GDM1 (cell line): ENCODE data around the gene ZMAT3.
"Not testable (repeated sequence)": the region's sequence is repeated elsewhere in the genome, so short reads cannot be mapped to it uniquely, and the experiment has no call there.

ENCODE experiments used
- DNase-seq: peaks from one replicate; lab custom pipeline; 2025; lab: John Stamatoyannopoulos, UW

Gene ZMAT3

GRCh38 chr3:179071323-179072099 lies at the start of gene ZMAT3:
ZMAT3 (minus strand) TSS chr3:179071809; CDS start chr3:179067752, 4,057 bp downstream.
- peak; percentile 83 for DNase-seq

- DNase-seq = no peak
Measured at GRCh38 chr3:179116816-179117215, 45.2 kb upstream of the ZMAT3 start.

- not testable (repeated sequence) for DNase-seq
Measured at GRCh38 chr3:179115444-179115843, 43.8 kb upstream of the ZMAT3 start.

- no peak for DNase-seq
Measured at GRCh38 chr3:179113903-179114302, 42.3 kb upstream of the ZMAT3 start.

- DNase-seq = no peak
Measured at GRCh38 chr3:179108086-179108485, 36.5 kb upstream of the ZMAT3 start.

GRCh38 chr3:179107617-179108016 lies 36.0 kb upstream of the ZMAT3 start:
- no peak for DNase-seq

GRCh38 chr3:179105881-179106280 lies 34.3 kb upstream of the ZMAT3 start:
- DNase-seq = no peak

GRCh38 chr3:179100652-179101051 lies 29.0 kb upstream of the ZMAT3 start:
- DNase-seq = no peak

- DNase-seq = no peak
Measured at GRCh38 chr3:179098388-179099077, 26.9 kb upstream of the ZMAT3 start.

GRCh38 chr3:179093807-179094206 lies 22.2 kb upstream of the ZMAT3 start:
- no peak for DNase-seq

GRCh38 chr3:179091113-179091512 lies 19.5 kb upstream of the ZMAT3 start:
- DNase-seq = no peak

GRCh38 chr3:179088306-179088705 lies 16.7 kb upstream of the ZMAT3 start:
- no peak for DNase-seq

- DNase-seq = no peak
Measured at GRCh38 chr3:179083977-179084376, 12.4 kb upstream of the ZMAT3 start.

- no peak for DNase-seq
Measured at GRCh38 chr3:179082416-179082815, 10.8 kb upstream of the ZMAT3 start.

- DNase-seq = no peak
Measured at GRCh38 chr3:179081885-179082284, 10.3 kb upstream of the ZMAT3 start.

- no peak for DNase-seq
Measured at GRCh38 chr3:179079537-179079936, 7.9 kb upstream of the ZMAT3 start.

GRCh38 chr3:179076243-179077027 lies 4.8 kb upstream of the ZMAT3 start:
- DNase-seq = no peak

GRCh38 chr3:179074656-179075055 lies 3.0 kb upstream of the ZMAT3 start:
- no peak for DNase-seq

- DNase-seq = no peak
Measured at GRCh38 chr3:179073816-179074215, 2.2 kb upstream of the ZMAT3 start.

- peak; percentile 36 for DNase-seq
Measured at GRCh38 chr3:179072100-179072438, 460 bp upstream of the ZMAT3 start.

- DNase-seq = no peak
Measured at GRCh38 chr3:179071027-179071322, 634 bp downstream of the ZMAT3 start.

GRCh38 chr3:179069762-179070390 lies 1.7 kb downstream of the ZMAT3 start:
- no peak for DNase-seq
